Retinal pigment epithelial cell (primary cell): ENCODE measurements around the gene HES4.

Experiments
- DNase-seq: peaks from one replicate; pipeline ENCODE4 v3.0.0-alpha.2; 2010; ENCODE audit warnings: low read depth
- H3K4me3 ChIP-seq: 2 replicates; pipeline ENCODE4 v1.5.1; 2011; ENCODE audit warnings: mild to moderate bottlenecking, low read length, control low read depth, moderate library complexity
- CTCF ChIP-seq: conservative IDR thresholded peaks from 2 replicates; pipeline ENCODE4 v1.5.1; 2011; ENCODE audit warnings: low read depth, low read length, control low read depth, inconsistent platforms

Gene HES4

GRCh38 chr1:1040004-1040991 is 40.4 kb upstream of the HES4 start:
- H3K4me3 ChIP-seq, result peak overlapping the region; percentile 24
- peak; percentile 65 for DNase-seq
- TF ChIP-seq CTCF, result no peak

- H3K4me3 ChIP-seq, result no peak overlapping the region
- DNase-seq, result no peak
- TF ChIP-seq CTCF, result no peak
Measured at GRCh38 chr1:1039145-1039910, 39.4 kb upstream of the HES4 start.

GRCh38 chr1:1038694-1039093 is 38.8 kb upstream of the HES4 start:
- DNase-seq, result no peak
- H3K4me3 ChIP-seq, result no peak overlapping the region
- no peak for TF ChIP-seq CTCF

GRCh38 chr1:1037366-1038327 is 37.8 kb upstream of the HES4 start:
- H3K4me3 ChIP-seq, result no peak overlapping the region
- no peak for TF ChIP-seq CTCF
- no peak for DNase-seq

- no peak overlapping the region for H3K4me3 ChIP-seq
- TF ChIP-seq CTCF, result no peak
- DNase-seq, result no peak
Measured at GRCh38 chr1:1035291-1035943, 35.5 kb upstream of the HES4 start.

GRCh38 chr1:1034439-1034781 is 34.5 kb upstream of the HES4 start:
- H3K4me3 ChIP-seq, result no peak overlapping the region
- no peak for TF ChIP-seq CTCF
- no peak for DNase-seq
